GM18870 (cell line): ENCODE measurements around the gene PRICKLE2.
A peak's percentile ranks its signal among the peaks of the same experiment; 100 is the strongest.

Source experiments
- ATAC-seq: cut with Tn5 transposase; IDR thresholded peaks from one replicate; pipeline ENCODE4 v1.9.1; 2021; ENCODE audit warnings: moderate library complexity; ENCODE audit not compliant: unreplicated experiment

PRICKLE2 gene

DNA sequence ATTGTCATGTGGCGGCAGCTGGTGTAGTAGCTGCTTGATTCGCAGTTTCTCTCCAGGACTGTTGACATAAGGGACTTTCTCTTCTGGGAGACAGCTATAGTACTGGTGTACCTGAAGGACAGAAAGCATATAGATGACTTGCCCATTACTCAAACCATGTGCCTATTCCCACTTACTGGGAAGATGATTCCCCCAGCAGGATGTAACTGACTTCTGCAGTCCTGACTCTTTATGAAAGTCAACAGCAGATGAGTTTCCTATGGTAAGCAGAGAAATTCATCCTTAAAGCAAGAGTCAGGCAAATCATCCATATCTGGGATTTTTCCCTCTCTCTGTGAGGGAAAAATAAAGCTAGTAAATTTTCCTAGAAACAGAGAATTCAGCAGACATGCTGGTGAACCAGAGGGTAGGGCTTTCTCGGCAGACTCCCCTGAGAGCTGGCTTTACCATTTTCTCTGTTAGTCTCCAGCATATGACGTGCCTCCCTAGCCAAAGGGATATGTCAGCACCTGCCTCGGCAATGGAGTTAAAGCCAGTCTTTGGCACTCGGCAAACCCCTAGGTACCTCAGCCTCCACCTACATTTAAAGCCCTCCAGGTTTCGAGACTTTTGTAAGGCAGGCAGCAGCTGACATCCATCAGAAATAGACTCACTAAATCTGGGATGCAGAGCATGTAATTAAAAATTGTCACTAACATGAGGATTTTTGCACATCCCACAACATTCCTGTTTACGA is 62.1 kb downstream of the PRICKLE2 start:
- peak; percentile 21 for ATAC-seq

DNA sequence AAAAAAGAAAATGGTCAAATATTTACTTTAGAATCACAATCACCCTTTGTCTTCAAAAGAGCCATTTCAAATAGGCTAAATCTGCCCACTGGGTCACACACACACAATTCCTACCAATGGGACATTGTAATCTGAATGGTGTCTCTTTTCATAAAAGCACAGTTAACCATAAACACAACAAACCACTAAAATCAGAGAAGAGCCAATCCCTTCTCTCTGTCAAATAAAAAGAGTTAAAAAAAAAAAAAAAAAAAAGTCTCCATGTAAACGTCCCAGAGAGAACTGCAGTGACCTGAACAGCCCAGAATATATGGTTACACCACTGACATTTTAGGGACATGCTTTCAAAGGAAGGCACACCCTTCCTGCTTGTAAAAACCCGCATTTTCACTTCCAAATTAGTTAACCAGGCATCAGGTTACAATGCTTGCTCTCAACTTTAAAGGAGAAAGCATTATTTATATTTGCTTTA is 63.7 kb downstream of the PRICKLE2 start:
- no peak for ATAC-seq

GRCh38 chr3:64160000-64160695 is 65.1 kb downstream of the PRICKLE2 start:
- ATAC-seq: no peak

GRCh38 chr3:64158334-64158733 is 66.9 kb downstream of the PRICKLE2 start:
- ATAC-seq: no peak

GRCh38 chr3:64157150-64158035 is 67.9 kb downstream of the PRICKLE2 start:
- ATAC-seq: no peak

GRCh38 chr3:64155328-64155727 is 69.9 kb downstream of the PRICKLE2 start:
- no peak for ATAC-seq

- peak; percentile 76 for ATAC-seq
These were observed 72.4 kb downstream of the PRICKLE2 start for GRCh38 chr3:64152676-64153466.

DNA sequence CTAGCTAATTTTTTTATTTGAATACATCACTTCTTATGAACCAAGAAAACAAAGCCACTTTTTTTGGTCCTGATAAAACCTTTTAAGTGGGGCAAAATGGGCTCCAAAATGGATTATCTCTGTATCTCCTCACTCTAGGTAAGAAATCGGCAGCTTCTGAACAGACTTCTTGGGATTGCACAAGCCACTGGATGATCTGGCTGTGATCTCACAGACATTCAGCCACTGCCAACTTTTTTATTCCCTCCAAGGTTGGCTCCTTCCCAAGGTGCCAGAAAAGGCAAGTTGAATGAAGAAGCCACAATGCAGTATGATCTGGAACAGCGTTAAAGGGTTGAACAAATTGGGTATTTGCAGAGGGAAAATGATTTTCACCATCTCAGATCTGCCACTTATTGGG is 73.2 kb downstream of the PRICKLE2 start:
- no peak for ATAC-seq

DNA sequence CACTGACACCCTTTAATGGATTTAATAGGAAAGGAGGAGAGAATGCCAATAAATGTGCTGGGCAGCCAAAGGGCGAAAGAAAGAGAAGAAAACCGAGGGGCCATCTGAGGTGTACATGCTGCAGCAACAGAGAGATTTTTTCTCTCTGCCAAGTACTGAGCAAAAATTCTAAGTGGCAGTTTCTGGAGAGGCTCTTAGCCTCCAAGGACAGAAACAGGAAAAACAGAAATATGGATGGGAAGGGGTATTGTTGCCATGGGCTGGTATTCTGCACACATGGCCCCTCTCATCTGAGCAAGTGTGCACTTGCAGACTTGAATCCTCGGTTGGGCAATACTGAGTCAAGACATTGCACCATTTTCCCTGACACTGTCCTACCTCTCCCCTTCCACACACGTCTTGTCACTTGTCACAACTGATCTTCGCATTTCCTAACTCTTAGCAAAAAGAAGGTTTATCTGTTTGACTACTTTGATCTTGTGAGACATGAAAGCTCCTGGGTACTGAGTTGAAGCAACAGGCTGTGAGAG is 73.9 kb downstream of the PRICKLE2 start:
- ATAC-seq: no peak

- ATAC-seq: no peak
These were observed 74.6 kb downstream of the PRICKLE2 start for GRCh38 chr3:64150623-64151207.

DNA sequence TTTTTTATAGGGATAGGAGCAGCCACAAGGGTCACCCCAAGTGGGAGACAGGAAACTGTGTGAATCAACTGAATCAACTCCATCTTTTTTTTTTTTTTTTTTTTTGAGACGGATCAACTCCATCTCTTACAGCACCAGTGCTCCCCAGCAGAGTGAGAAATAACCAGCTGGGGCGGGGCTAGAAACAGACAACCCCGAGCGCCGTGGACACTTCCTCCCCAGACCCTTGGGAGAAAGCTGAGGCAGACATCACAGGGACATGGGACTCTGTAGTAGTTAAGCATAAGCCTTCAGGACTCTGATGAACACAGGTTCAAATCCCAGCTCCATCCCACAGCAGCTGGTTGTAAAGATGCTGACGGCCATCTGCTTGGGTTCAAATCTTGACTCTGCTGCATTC is 75.4 kb downstream of the PRICKLE2 start:
- no peak for ATAC-seq

DNA sequence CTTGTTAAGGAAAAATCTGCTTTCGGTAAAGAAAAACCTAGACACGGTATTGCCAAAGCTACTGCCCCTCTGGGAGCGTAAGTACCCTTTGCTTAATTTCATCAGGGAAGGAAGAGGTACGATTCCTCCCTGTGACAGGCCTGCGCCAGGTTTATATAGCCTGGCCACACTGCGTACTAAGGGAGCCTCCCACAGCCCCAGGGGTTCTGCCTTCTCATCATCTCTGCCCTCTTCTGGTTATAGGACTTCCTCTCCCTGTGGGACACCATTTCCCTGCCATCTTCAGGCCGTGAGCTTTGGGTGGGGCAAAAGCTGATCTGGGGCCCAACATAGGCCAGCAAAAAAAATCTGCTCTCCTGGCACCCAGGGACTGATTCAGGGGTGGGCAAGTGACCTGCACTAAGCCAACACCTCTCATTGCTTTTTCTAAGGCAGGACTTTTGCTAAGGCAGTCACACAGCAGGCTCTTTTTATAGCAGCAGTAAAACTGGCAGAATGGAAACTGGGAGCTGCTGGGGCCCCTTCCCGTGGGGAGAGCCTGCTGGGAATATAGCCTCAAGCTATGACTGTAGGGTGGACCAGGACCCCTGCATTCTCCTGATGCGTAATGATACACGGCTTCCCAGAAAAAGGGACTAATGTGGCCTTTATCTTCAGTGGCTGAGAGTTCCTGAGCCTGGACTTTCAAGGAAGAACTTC is 76.2 kb downstream of the PRICKLE2 start:
- ATAC-seq: no peak

DNA sequence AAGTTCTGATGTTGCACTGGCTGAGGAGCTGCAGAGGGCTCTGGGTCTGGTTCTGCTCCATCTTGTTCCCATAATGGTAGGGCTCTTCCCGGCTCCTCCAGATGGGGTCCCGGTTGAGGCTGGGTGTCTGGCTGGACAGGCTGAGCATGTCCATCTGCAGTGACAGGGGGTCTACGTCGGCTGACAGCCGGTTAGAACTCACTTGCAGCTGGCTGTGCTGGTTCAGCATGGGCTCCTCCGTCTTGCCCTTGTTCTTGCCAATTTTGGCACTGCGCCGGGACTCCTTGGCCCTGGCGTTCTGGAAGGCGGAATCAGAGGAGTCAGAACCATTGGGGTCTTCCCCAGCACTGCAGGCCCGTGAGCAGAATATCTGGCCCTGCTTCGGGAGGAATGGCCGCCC is 78.1 kb downstream of the PRICKLE2 start:
- no peak for ATAC-seq

DNA sequence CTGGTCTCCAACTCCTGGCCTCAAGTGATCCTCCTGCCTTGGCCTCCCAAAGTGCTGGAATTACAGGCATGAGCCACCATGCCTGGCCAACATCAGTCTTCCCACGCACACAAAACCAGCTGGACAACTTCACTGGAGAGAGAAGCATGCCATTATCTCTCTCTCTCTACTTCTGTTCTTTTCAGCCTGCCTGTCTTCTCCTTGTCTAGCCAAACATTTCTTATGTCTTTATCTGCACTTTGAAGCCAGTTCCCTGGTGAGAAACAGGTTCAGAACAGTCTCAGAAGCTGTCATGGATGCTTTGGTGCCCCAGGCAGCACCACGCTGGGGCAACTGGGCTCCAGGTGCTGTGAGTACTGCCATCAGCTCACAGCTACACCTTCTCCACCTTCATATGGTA is 79.8 kb downstream of the PRICKLE2 start:
- ATAC-seq: no peak

DNA sequence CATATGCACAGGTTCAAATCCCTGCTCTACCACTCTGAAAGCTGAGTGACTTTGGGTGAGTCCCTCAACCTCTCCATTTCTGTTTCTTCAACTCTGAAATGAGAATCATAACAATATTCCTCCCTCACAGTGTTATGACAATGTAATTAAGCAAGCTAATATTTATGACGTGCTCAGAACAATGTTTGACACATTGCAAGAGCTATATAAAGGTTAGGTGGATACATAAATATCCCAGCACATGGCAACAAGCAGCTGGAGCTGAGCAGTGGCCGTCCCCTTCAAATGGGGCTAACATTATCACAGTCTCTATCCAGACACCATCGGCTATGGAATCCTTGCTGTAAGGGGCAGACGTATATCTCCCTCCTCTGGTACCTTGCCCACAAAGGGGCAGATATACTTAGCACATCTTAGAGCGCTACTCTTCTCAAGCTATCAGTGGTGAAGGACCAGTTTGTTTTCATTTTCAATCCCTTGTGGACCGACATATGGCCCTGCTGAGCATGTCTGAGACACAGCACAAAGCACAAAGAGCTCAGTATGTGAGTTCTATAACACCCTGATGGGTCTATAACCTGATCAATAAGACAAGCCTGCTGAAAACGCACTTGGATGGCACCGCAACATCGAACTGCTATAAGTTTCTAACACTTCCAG is 80.9 kb downstream of the PRICKLE2 start:
- no peak for ATAC-seq

DNA sequence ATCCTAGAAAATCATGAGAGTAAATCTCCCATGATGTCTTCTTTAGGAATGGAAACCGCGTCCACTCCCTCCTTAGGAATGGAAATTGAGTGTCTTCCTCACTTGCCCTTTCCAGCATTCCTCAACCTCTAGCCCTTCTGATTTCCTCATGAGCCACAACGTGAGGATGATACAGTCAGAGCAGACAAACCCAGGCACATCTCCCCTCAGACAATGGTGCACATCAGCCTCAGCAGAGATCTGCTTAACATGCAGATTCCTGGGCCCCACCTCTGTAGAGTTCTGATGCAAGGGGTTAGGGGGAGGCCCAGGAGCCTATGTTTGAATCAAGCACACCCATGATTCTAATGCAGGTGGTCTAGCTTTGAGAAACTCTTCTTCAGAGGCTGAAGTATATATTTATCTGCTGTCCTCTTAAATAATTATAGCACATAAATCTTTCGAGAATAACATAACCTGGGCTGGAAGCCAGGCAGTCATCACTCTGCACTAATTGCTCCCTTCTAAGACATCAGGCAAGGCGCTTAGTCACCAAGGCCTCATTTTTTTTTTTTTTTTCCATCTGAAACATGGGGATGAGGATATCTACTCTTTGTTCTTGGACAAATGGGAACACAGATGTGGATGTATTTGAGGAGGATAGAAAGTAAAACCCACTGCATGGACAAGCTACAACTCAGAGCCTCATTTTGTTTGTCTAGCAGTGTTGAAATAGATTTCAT is 81.7 kb downstream of the PRICKLE2 start:
- ATAC-seq: no peak

GRCh38 chr3:64141476-64141875 is 83.8 kb downstream of the PRICKLE2 start:
- ATAC-seq: no peak

- no peak for ATAC-seq
These were observed 84.6 kb downstream of the PRICKLE2 start for GRCh38 chr3:64140651-64141050.
